Measurements from ENCODE around the gene AHDC1. TPM values are rescaled to one million over a fixed set of nuclear protein-coding genes. Genes with fewer than 3 reads are reported as not detected.

The AHDC1 gene
- total RNA-seq, 1 experiment from 2014 or later: 49.0 TPM

DNA sequence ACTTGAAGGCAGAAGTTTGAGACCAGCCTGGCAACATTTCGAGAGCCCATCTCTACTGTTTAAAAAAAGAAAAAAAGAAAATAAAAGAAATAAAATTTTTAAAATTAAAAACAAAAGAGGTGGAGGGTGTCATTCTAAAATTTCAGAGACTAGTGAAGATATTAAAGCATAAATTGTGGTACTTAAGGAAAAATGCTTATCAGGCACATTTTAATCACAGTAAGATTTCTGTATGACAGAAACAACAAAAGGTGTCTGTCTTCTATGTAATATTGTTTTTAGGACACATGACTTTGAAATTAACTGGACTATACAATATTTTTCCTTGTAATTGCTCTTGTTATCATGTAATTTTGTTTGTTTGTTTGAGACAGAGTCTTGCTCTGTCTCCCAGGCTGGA, 118.6 kb downstream of the AHDC1 start:
- ChIA-PET CTCF (interaction anchor here (2.0 kb wide), 1 partner anchor 11 kb away, joined by 7 read pairs; no protein-coding TSS in a partner anchor), POLR2A (no interaction called here)
- H3K36me3 Mint-ChIP-seq: peaks cover 2% of the 10 kb centered on the region; the same call in 1 of the 2 replicates
- DNase-seq (ENCODE audit: low spot score): no peak
- no peaks in the 10 kb centered on the region for H3K9me3 Mint-ChIP-seq
- H3K27me3 Mint-ChIP-seq (ENCODE audit: low read depth): no peaks in the 10 kb centered on the region
- H3K4me3 Mint-ChIP-seq: no peak overlapping the region
- H3K27ac Mint-ChIP-seq: no peak overlapping the region
- H3K4me1 Mint-ChIP-seq: peaks cover 35% of the 10 kb centered on the region
- TF ChIP-seq TP53 (CRISPR knock-in tag; IDR thresholded peaks at IDR 0.05) (no peak), FOXJ3 (CRISPR knock-in tag; IDR thresholded peaks at IDR 0.05; ENCODE audit: borderline replicate concordance) (no peak), ZNF671 (CRISPR knock-in tag; IDR thresholded peaks at IDR 0.05) (no peak), NFATC4 (CRISPR knock-in tag; IDR thresholded peaks at IDR 0.05) (no peak), SOX15 (CRISPR knock-in tag; IDR thresholded peaks at IDR 0.05) (no peak), ELF4 (CRISPR knock-in tag; IDR thresholded peaks at IDR 0.05; ENCODE audit: low read depth) (no peak), TEAD4 (CRISPR knock-in tag; IDR thresholded peaks at IDR 0.05) (no peak), HMGA2 (CRISPR knock-in tag; IDR thresholded peaks at IDR 0.05) (no peak), OVOL2 (CRISPR knock-in tag; IDR thresholded peaks at IDR 0.05; ENCODE audit: borderline replicate concordance) (no peak), GTF2I (CRISPR knock-in tag; conservative IDR thresholded peaks at IDR 0.05) (no peak), ZNF317 (CRISPR knock-in tag; IDR thresholded peaks at IDR 0.05; ENCODE audit: borderline replicate concordance, low read depth) (no peak), ZNF396 (CRISPR knock-in tag; IDR thresholded peaks at IDR 0.05; ENCODE audit: borderline replicate concordance) (no peak), MYBL2 (CRISPR knock-in tag; IDR thresholded peaks at IDR 0.05) (no peak), ETV6 (CRISPR knock-in tag; IDR thresholded peaks at IDR 0.05) (no peak), TEAD1 (CRISPR knock-in tag; IDR thresholded peaks at IDR 0.05) (no peak)
- TF ChIP-seq, protein P1, sequence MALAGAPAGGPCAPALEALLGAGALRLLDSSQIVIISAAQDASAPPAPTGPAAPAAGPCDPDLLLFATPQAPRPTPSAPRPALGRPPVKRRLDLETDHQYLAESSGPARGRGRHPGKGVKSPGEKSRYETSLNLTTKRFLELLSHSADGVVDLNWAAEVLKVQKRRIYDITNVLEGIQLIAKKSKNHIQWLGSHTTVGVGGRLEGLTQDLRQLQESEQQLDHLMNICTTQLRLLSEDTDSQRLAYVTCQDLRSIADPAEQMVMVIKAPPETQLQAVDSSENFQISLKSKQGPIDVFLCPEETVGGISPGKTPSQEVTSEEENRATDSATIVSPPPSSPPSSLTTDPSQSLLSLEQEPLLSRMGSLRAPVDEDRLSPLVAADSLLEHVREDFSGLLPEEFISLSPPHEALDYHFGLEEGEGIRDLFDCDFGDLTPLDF (CRISPR knock-in tag; IDR thresholded peaks at IDR 0.05): no peak
- no peak for ATAC-seq

Other genes with a start within 250 kb of the AHDC1 start
- gene MAP3K6, start 237.2 kb downstream of the AHDC1 start, total RNA-seq (2021): 13.3 to 15.0 TPM (median 14.0 TPM) in 3 replicates
- 0.98 to 1.6 TPM (median 1.3 TPM) in 3 replicates for gene FCN3, start 229.3 kb downstream of the AHDC1 start, total RNA-seq (2021)
- gene CD164L2, start 220.8 kb downstream of the AHDC1 start, total RNA-seq (2021): 3.0 to 5.5 TPM (median 4.3 TPM) in 3 replicates
- gene GPR3, start 211.5 kb downstream of the AHDC1 start, total RNA-seq (2021): 7.8 to 12.4 TPM (median 7.8 TPM) in 3 replicates
- gene WASF2, start 114.0 kb downstream of the AHDC1 start, total RNA-seq (2021): 90.1 to 104 TPM (median 92.8 TPM) in 3 replicates
- gene FGR, start 31.0 kb upstream of the AHDC1 start, total RNA-seq (2021): 0.30 to 0.77 TPM (median 0.46 TPM) in 3 replicates
- gene IFI6, start 68.0 kb upstream of the AHDC1 start, total RNA-seq (2021): 4.5 to 9.4 TPM (median 6.4 TPM) in 3 replicates
- 12.5 to 14.5 TPM (median 12.8 TPM) in 3 replicates for gene FAM76A, start 121.8 kb upstream of the AHDC1 start, total RNA-seq (2021)
- 10.1 to 10.8 TPM (median 10.3 TPM) in 3 replicates for gene STX12, start 169.1 kb upstream of the AHDC1 start, total RNA-seq (2021)
- gene PPP1R8, start 226.6 kb upstream of the AHDC1 start, total RNA-seq (2021): 39.5 to 43.0 TPM (median 41.9 TPM) in 3 replicates

Data from WTC11 (cell line).